PC-3 (cell line): Measurements from ENCODE around the gene IL1RAPL1. TPM values are rescaled to one million over a fixed set of nuclear protein-coding genes. Genes with fewer than 3 reads are reported as not detected.

Experiments
- ATAC-seq: fragments of 200-7000 bp; cut with Tn5 transposase; 2 replicates; pipeline ENCODE4 v1.9.1; 2020; ENCODE audit warnings: mild to moderate bottlenecking, moderate library complexity
- BruUV-seq: library from RNA; stranded (reverse); fragments of 400-500 nt; replicated peaks from 2 replicates; lab custom pipeline; 2021; lab: Mats Ljungman, UMichigan
- CTCF ChIA-PET: fragments of 300-600 bp; sonication (Branson Sonifier 250); formaldehyde crosslinking; loops from one replicate; lab custom pipeline; 2022; ENCODE audit warnings: antibody characterized with exemption; lab: Charles Lee
- POLR2A ChIA-PET: fragments of 300-600 bp; sonication (Branson Sonifier 250); formaldehyde crosslinking; loops from one replicate; lab custom pipeline; 2022; ENCODE audit warnings: antibody characterized with exemption; ENCODE audit not compliant: unreplicated experiment; lab: Charles Lee
- DNase-seq: peaks from one replicate; pipeline ENCODE4 v3.0.0-alpha.2; 2015
- H2AFZ ChIP-seq: fragments of 300-600 bp; sonication (generic); 2 replicates; pipeline ENCODE4 v1.6.0; 2016; ENCODE audit warnings: antibody characterized with exemption, low read length
- H3F3A ChIP-seq: fragments of 300-600 bp; sonication (generic); one replicate; pipeline ENCODE4 v1.6.0; 2017; ENCODE audit warnings: antibody characterized with exemption, low read length, control low read depth, mild to moderate bottlenecking; ENCODE audit not compliant: unreplicated experiment
- H3K27ac ChIP-seq: fragments of 300-600 bp; sonication (generic); 2 replicates; pipeline ENCODE4 v1.5.1; 2016; ENCODE audit warnings: mild to moderate bottlenecking, low read length
- H3K27me3 ChIP-seq: fragments of 300-600 bp; sonication (generic); 2 replicates; pipeline ENCODE4 v1.6.1; 2016; ENCODE audit warnings: low read length, mixed read lengths
- H3K36me3 ChIP-seq: fragments of 300-600 bp; sonication (generic); 2 replicates; pipeline ENCODE4 v1.6.1; 2016; ENCODE audit warnings: low read depth, mixed run types, low read length, mixed read lengths
- H3K4me1 ChIP-seq: fragments of 300-600 bp; sonication (generic); 2 replicates; pipeline ENCODE4 v1.5.1; 2016; ENCODE audit warnings: low read length; ENCODE audit not compliant: insufficient read depth
- H3K4me2 ChIP-seq: fragments of 300-600 bp; sonication (generic); 2 replicates; pipeline ENCODE4 v1.6.0; 2016; ENCODE audit warnings: low read length
- H3K4me3 ChIP-seq: fragments of 300-600 bp; sonication (generic); 2 replicates; pipeline ENCODE4 v1.5.1; 2016; ENCODE audit warnings: mild to moderate bottlenecking, low read length, mixed read lengths
- H3K79me2 ChIP-seq: fragments of 300-600 bp; sonication (generic); 2 replicates; pipeline ENCODE4 v1.6.1; 2017; ENCODE audit warnings: low read length, mixed read lengths
- H3K9ac ChIP-seq: fragments of 300-600 bp; sonication (generic); 2 replicates; pipeline ENCODE4 v1.6.0; 2016; ENCODE audit warnings: mild to moderate bottlenecking, low read length
- H3K9me2 ChIP-seq: fragments of 300-600 bp; sonication (generic); replicated peaks from 2 replicates; pipeline ENCODE4 v1.6.1; 2016; ENCODE audit warnings: mixed run types, low read length, mixed read lengths
- H3K9me3 ChIP-seq: fragments of 300-600 bp; sonication (generic); 2 replicates; pipeline ENCODE4 v1.6.1; 2016; ENCODE audit warnings: low read length, mixed read lengths
- H4K20me1 ChIP-seq: fragments of 300-600 bp; sonication (generic); 2 replicates; pipeline ENCODE4 v1.6.1; 2016; ENCODE audit warnings: low read length, mixed read lengths
- EZH2 ChIP-seq: fragments of 300-600 bp; sonication (generic); IDR thresholded peaks from one replicate; pipeline ENCODE4 v1.6.1; 2017; ENCODE audit warnings: antibody characterized with exemption, mild to moderate bottlenecking, low read length; ENCODE audit not compliant: unreplicated experiment
- EZH2phosphoT487 ChIP-seq: fragments of 300-600 bp; sonication (generic); IDR thresholded peaks from 2 replicates; pipeline ENCODE4 v1.6.1; 2018; ENCODE audit warnings: mild to moderate bottlenecking, antibody characterized with exemption, low read length, borderline replicate concordance
- intact Hi-C: fragments of 100-400 bp; cut with micrococcal nuclease; formaldehyde crosslinking; loops from 2 replicates; pipeline ENCODE4 v1.9.0; 2023
- total RNA-seq: library from RNA; depleted of rRNA; stranded (reverse); fragments of >200 nt; gene quantifications from 2 replicates; pipeline ENCODE4 v1.2.3, GENCODE V29; 2014
- TF ChIP-seq, protein P1 (sequence below): fragments of 300-600 bp; sonication (generic); conservative IDR thresholded peaks from 2 replicates; pipeline ENCODE4 v1.5.1; 2017; ENCODE audit warnings: antibody characterized with exemption, low read depth, mild to moderate bottlenecking, low read length

IL1RAPL1 gene
- total RNA-seq, 1 experiment from 2014 or later: 0.44 TPM

DNA sequence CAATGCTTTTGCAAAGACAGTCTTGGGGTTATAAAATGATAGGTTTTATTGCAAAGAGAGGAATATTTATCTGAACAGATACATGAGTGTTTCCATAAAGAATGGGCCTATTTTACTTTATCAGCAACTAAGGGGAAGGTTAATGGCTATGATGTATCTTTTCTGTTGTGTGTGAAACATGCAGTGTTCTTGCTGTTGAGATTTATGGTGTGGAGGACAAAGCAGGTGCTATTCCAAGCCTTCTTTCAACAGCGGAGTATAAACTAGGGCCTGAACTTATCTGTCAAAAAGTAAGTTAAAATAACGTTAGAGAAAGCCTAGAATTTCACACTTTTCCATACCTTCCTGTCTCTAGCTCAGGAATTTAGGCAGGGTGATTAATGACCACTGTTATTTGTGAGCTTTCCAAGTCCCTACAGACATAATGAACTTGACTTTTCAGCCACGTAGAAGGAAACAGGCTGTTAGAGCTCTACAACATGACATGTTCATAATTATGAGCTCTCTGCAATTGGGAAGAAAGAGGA is 411.4 kb downstream of the IL1RAPL1 start:
- Histone ChIP-seq H2AFZ (no peak overlapping the region), H3K27ac (no peak overlapping the region), H3K4me3 (no peak overlapping the region), H3K27me3 (no peaks in the 10 kb centered on the region), H3K36me3 (no peaks in the 10 kb centered on the region), H3F3A (no peaks in the 10 kb centered on the region), H4K20me1 (no peaks in the 10 kb centered on the region), H3K9me3 (no peaks in the 10 kb centered on the region), H3K9ac (no peak overlapping the region), H3K4me2 (no peak overlapping the region), H3K79me2 (no peaks in the 10 kb centered on the region), H3K4me1 (no peaks in the 10 kb centered on the region), H3K9me2 (no peaks in the 10 kb centered on the region)
- no TSS peak for BruUV-seq
- ChIA-PET POLR2A (no interaction called here), CTCF (no interaction called here)
- intact Hi-C loops: no loop called here
- no peak for TF ChIP-seq EZH2
- TF ChIP-seq, protein P1, sequence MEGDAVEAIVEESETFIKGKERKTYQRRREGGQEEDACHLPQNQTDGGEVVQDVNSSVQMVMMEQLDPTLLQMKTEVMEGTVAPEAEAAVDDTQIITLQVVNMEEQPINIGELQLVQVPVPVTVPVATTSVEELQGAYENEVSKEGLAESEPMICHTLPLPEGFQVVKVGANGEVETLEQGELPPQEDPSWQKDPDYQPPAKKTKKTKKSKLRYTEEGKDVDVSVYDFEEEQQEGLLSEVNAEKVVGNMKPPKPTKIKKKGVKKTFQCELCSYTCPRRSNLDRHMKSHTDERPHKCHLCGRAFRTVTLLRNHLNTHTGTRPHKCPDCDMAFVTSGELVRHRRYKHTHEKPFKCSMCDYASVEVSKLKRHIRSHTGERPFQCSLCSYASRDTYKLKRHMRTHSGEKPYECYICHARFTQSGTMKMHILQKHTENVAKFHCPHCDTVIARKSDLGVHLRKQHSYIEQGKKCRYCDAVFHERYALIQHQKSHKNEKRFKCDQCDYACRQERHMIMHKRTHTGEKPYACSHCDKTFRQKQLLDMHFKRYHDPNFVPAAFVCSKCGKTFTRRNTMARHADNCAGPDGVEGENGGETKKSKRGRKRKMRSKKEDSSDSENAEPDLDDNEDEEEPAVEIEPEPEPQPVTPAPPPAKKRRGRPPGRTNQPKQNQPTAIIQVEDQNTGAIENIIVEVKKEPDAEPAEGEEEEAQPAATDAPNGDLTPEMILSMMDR: no peak
- no peak for TF ChIP-seq EZH2phosphoT487
- no peak for DNase-seq
- ATAC-seq: no peak

- Histone ChIP-seq H3K27ac (no peak overlapping the region), H3K9me2 (no peaks in the 10 kb centered on the region), H3K79me2 (no peaks in the 10 kb centered on the region), H3K4me3 (no peak overlapping the region), H2AFZ (no peak overlapping the region), H3K9me3 (no peaks in the 10 kb centered on the region), H4K20me1 (no peaks in the 10 kb centered on the region), H3K36me3 (no peaks in the 10 kb centered on the region), H3K4me2 (no peak overlapping the region), H3K27me3 (no peaks in the 10 kb centered on the region), H3K9ac (no peak overlapping the region), H3F3A (no peaks in the 10 kb centered on the region), H3K4me1 (no peaks in the 10 kb centered on the region)
- DNase-seq: no peak
- intact Hi-C loops: no loop called here
- no peak for ATAC-seq
- POLR2A ChIA-PET: no interaction called here
- TF ChIP-seq EZH2: no peak
- TF ChIP-seq, protein P1: no peak
- TF ChIP-seq EZH2phosphoT487: no peak
- CTCF ChIA-PET: no interaction called here
- no TSS peak for BruUV-seq
These were observed 425.6 kb downstream of the IL1RAPL1 start for GRCh38 chrX:29012867-29013266.

GRCh38 chrX:29023207-29023606 is 436.0 kb downstream of the IL1RAPL1 start:
- Histone ChIP-seq H3K36me3 (no peaks in the 10 kb centered on the region), H3F3A (no peaks in the 10 kb centered on the region), H3K79me2 (no peaks in the 10 kb centered on the region), H3K4me3 (no peak overlapping the region), H2AFZ (no peak overlapping the region), H3K9ac (no peak overlapping the region), H3K9me3 (no peaks in the 10 kb centered on the region), H4K20me1 (no peaks in the 10 kb centered on the region), H3K4me2 (no peak overlapping the region), H3K9me2 (no peaks in the 10 kb centered on the region), H3K27me3 (no peaks in the 10 kb centered on the region), H3K27ac (no peak overlapping the region), H3K4me1 (no peaks in the 10 kb centered on the region)
- intact Hi-C loops: no loop called here
- POLR2A ChIA-PET: no interaction called here
- ATAC-seq (no peak), DNase-seq (no peak)
- no TSS peak for BruUV-seq
- no peak for TF ChIP-seq EZH2
- no peak for TF ChIP-seq EZH2phosphoT487
- TF ChIP-seq, protein P1: no peak
- CTCF ChIA-PET: no interaction called here
